ENCODE data around the gene NAALADL2. TPM values are rescaled to one million over a fixed set of nuclear protein-coding genes. Genes with fewer than 3 reads are reported as not detected.
"Not testable (repeated sequence)": the region's sequence is repeated elsewhere in the genome, so short reads cannot be mapped to it uniquely, and the experiment has no call there.

The NAALADL2 gene
- total RNA-seq, 1 experiment from 2014 or later: 1.9 TPM

DNA sequence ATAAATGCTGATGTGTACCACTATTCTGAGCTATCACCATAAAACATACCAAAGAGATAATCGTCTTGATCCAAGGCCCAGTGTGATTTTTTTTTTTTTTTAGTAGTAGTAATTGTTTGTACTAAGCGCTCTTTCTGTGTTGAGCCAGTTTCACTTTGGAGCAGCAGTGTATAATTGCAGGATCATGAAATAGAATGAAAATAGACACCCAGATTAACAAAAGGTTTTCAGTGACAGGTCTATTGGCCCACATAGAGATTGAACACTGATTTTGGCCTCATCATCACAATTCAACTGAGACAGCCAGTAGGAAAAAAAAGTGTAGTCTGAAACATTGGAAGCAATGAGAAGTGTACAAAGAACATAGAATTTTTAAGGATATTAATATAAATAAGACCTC is 749.8 kb downstream of the NAALADL2 start:
- Histone ChIP-seq H3K9ac (ENCODE audit: low read length) (no peak overlapping the region), H3K36me3 (ENCODE audit: low read depth, low read length) (no peaks in the 10 kb centered on the region), H3K79me2 (ENCODE audit: low read length) (no peaks in the 10 kb centered on the region), H3K9me3 (ENCODE audit: low read length) (no peaks in the 10 kb centered on the region), H3F3A (ENCODE audit: low read length, unreplicated experiment) (no peaks in the 10 kb centered on the region), H3K9me2 (replicated peaks; ENCODE audit: low read length) (no peaks in the 10 kb centered on the region), H3K4me3 (ENCODE audit: low read length) (no peak overlapping the region), H3K4me1 (ENCODE audit: insufficient read depth, low read length) (peaks cover 7% of the 10 kb centered on the region), H2AFZ (ENCODE audit: low read length) (no peak overlapping the region), H3K27me3 (ENCODE audit: low read length) (no peaks in the 10 kb centered on the region), H3K27ac (ENCODE audit: low read length) (no peak overlapping the region), H4K20me1 (ENCODE audit: low read length) (no peaks in the 10 kb centered on the region), H3K4me2 (ENCODE audit: low read length) (no peak overlapping the region)
- ATAC-seq (no peak), DNase-seq (no peak)
- CTCF ChIA-PET: no interaction called here
- BruUV-seq (replicated peaks): no TSS peak
- intact Hi-C loops (cut with micrococcal nuclease): loop anchor here (10.0 kb wide), 6 partner anchors 136 to 826 kb away; no protein-coding TSS in a partner anchor
- no peak for TF ChIP-seq EZH2phosphoT487 (IDR thresholded peaks at IDR 0.05; ENCODE audit: borderline replicate concordance, low read length)
- TF ChIP-seq, protein P1, sequence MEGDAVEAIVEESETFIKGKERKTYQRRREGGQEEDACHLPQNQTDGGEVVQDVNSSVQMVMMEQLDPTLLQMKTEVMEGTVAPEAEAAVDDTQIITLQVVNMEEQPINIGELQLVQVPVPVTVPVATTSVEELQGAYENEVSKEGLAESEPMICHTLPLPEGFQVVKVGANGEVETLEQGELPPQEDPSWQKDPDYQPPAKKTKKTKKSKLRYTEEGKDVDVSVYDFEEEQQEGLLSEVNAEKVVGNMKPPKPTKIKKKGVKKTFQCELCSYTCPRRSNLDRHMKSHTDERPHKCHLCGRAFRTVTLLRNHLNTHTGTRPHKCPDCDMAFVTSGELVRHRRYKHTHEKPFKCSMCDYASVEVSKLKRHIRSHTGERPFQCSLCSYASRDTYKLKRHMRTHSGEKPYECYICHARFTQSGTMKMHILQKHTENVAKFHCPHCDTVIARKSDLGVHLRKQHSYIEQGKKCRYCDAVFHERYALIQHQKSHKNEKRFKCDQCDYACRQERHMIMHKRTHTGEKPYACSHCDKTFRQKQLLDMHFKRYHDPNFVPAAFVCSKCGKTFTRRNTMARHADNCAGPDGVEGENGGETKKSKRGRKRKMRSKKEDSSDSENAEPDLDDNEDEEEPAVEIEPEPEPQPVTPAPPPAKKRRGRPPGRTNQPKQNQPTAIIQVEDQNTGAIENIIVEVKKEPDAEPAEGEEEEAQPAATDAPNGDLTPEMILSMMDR (conservative IDR thresholded peaks at IDR 0.05; ENCODE audit: low read depth, low read length): no peak
- TF ChIP-seq EZH2 (IDR thresholded peaks at IDR 0.05; ENCODE audit: low read length, unreplicated experiment): no peak
- POLR2A ChIA-PET (ENCODE audit: unreplicated experiment): interaction anchor here (0.7 kb wide), 1 partner anchor 632 kb away, joined by 9 read pairs; no protein-coding TSS in a partner anchor

DNA sequence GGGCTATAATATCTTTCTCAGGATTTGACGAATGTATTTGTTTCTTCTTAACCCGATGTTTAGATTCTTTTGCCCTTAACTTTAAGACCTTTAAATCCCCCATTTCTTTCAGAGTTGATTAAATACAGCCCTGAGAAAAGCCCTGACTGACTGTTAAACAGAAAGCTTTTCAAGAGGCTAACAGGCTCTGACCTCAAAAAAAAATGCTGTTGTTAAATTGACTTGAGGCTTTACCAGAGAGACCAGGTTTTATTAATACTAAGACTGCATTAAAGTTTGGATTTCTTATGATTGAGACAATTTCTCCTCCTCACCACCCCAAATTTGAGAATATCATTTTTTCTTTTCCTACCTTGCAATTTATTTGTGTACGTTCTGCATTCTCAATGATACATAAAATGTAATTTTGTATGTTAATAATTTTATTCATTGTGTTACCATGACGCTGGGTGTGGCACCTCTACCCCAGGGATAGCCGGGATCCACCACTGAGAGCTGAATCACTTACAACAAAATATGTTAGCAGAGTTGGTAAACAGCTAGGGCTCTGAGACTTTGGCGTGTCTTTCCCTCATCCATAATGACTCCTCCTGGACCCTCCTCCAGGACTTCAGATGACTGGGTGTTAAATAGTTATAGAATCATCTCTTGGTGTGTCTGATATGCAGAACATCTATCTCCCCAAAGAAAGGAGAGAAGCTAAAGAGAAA is 753.5 kb downstream of the NAALADL2 start:
- CTCF ChIA-PET: no interaction called here
- no TSS peak for BruUV-seq (replicated peaks)
- no peak overlapping the region for H2AFZ ChIP-seq (ENCODE audit: low read length)
- no peaks in the 10 kb centered on the region for H3K9me2 ChIP-seq (replicated peaks; ENCODE audit: low read length)
- H3K27ac ChIP-seq (ENCODE audit: low read length): no peak overlapping the region
- TF ChIP-seq EZH2 (IDR thresholded peaks at IDR 0.05; ENCODE audit: low read length, unreplicated experiment) (no peak), EZH2phosphoT487 (IDR thresholded peaks at IDR 0.05; ENCODE audit: borderline replicate concordance, low read length) (no peak)
- TF ChIP-seq, protein P1 (conservative IDR thresholded peaks at IDR 0.05; ENCODE audit: low read depth, low read length): no peak
- ATAC-seq (no peak), DNase-seq (no peak)
- no peak overlapping the region for H3K4me3 ChIP-seq (ENCODE audit: low read length)
- H3K79me2 ChIP-seq (ENCODE audit: low read length): no peaks in the 10 kb centered on the region
- intact Hi-C loops (cut with micrococcal nuclease): no loop called here
- no peaks in the 10 kb centered on the region for H4K20me1 ChIP-seq (ENCODE audit: low read length)
- no peaks in the 10 kb centered on the region for H3K36me3 ChIP-seq (ENCODE audit: low read depth, low read length)
- no peak overlapping the region for H3K4me2 ChIP-seq (ENCODE audit: low read length)
- no peak overlapping the region for H3K9ac ChIP-seq (ENCODE audit: low read length)
- no peaks in the 10 kb centered on the region for H3F3A ChIP-seq (ENCODE audit: low read length, unreplicated experiment)
- H3K9me3 ChIP-seq (ENCODE audit: low read length): no peaks in the 10 kb centered on the region
- no peaks in the 10 kb centered on the region for H3K27me3 ChIP-seq (ENCODE audit: low read length)
- no peaks in the 10 kb centered on the region for H3K4me1 ChIP-seq (ENCODE audit: insufficient read depth, low read length)
- POLR2A ChIA-PET (ENCODE audit: unreplicated experiment): no interaction called here

DNA sequence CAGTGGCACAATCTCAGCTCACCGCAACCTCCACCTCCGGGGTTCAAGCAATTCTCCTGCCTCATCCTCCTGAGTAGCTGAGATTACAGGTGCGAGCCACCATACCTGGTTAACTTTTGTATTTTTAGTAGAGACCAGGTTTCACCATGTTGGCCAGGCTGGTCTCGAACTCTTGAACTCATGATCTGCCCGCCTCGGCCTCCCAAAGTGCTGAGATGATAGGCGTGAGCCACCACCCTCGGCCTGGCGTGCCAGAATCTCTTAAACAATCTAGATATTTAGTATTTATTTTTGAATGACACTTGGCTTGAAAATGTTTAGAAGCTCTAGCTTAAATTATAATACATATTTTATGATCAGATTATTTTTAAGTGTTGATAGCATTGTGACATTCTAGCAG is 755.0 kb downstream of the NAALADL2 start:
- DNase-seq; H3K36me3 ChIP-seq (ENCODE audit: low read depth, low read length); H3K79me2 ChIP-seq (ENCODE audit: low read length); ATAC-seq; H3K27me3 ChIP-seq (ENCODE audit: low read length); H3K9me3 ChIP-seq (ENCODE audit: low read length); H3K4me1 ChIP-seq (ENCODE audit: insufficient read depth, low read length); H3K4me3 ChIP-seq (ENCODE audit: low read length); H3K4me2 ChIP-seq (ENCODE audit: low read length); intact Hi-C loops (cut with micrococcal nuclease); H3F3A ChIP-seq (ENCODE audit: low read length, unreplicated experiment); H4K20me1 ChIP-seq (ENCODE audit: low read length); H3K9ac ChIP-seq (ENCODE audit: low read length); BruUV-seq (replicated peaks); H3K9me2 ChIP-seq (replicated peaks; ENCODE audit: low read length); H3K27ac ChIP-seq (ENCODE audit: low read length); POLR2A ChIA-PET (ENCODE audit: unreplicated experiment); H2AFZ ChIP-seq (ENCODE audit: low read length): not testable (repeated sequence)
- CTCF ChIA-PET: interaction anchor here (0.6 kb wide), 1 partner anchor 1473 kb away, joined by 3 read pairs; no protein-coding TSS in a partner anchor
